Measurements from ENCODE around the gene GPD2. TPM values are rescaled to one million over a fixed set of nuclear protein-coding genes. Genes with fewer than 3 reads are reported as not detected.

Gene GPD2
- total RNA-seq, 2 donors from 2014 or later: 61.1 to 76.2 TPM

DNA sequence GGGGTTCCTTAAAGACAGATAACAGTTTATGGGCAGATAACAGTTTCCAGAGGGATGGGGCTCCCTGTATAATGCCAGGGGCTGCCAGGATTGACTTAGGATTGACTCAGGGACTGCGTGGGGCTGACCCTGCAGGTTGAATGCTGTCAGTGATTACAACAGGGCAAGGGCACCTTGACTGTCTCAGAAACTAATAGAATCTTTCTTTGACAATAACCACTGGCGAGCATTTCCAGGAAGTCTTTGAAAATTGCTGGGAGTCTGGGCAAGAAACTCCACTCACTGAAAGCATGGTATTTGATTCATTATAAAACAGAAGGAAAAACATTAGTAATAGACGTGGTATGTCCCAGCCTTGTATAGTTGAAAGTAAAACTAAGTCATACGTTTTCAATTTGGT, 101.0 kb downstream of the GPD2 start:
- DNase-seq: no peak
- Histone ChIP-seq H3K27ac (no peak overlapping the region), H3K27me3 (no peaks in the 10 kb centered on the region), H3K36me3 (no peaks in the 10 kb centered on the region), H3K9ac (ENCODE audit: low read depth in 2 of 2, low read length in 2 of 2) (no peak overlapping the region), H3K4me3 (no peak overlapping the region), H3K9me3 (no peaks in the 10 kb centered on the region), H3K4me1 (no peaks in the 10 kb centered on the region)
- TF ChIP-seq, protein P1, sequence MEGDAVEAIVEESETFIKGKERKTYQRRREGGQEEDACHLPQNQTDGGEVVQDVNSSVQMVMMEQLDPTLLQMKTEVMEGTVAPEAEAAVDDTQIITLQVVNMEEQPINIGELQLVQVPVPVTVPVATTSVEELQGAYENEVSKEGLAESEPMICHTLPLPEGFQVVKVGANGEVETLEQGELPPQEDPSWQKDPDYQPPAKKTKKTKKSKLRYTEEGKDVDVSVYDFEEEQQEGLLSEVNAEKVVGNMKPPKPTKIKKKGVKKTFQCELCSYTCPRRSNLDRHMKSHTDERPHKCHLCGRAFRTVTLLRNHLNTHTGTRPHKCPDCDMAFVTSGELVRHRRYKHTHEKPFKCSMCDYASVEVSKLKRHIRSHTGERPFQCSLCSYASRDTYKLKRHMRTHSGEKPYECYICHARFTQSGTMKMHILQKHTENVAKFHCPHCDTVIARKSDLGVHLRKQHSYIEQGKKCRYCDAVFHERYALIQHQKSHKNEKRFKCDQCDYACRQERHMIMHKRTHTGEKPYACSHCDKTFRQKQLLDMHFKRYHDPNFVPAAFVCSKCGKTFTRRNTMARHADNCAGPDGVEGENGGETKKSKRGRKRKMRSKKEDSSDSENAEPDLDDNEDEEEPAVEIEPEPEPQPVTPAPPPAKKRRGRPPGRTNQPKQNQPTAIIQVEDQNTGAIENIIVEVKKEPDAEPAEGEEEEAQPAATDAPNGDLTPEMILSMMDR (IDR thresholded peaks at IDR 0.05): no peak
- intact Hi-C loops (cut with DNase I): no loop called here

DNA sequence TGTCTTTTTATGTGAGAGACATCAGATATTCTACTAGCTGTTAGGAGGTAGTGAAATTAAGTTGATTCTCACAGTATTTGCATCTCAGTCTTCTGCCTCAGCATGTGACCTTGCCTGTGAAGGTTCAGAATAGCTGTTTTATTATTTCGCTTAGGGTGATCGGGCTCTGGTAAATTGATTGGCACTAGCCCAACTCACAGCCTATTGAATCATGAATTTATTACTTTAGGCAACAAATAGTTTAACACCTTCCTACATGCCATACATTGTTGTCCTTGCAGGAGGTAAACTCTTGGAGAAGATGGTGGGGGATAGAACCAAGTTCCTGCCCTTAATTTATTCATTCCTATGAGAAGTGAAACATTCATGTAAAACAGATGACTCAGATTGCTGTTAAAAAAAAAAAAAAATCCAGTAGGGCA, 101.9 kb downstream of the GPD2 start:
- TF ChIP-seq, protein P1 (IDR thresholded peaks at IDR 0.05): no peak
- no peak for DNase-seq
- H3K4me3 ChIP-seq: no peak overlapping the region
- intact Hi-C loops (cut with DNase I): no loop called here
- H3K9me3 ChIP-seq: no peaks in the 10 kb centered on the region
- no peaks in the 10 kb centered on the region for H3K27me3 ChIP-seq
- no peak overlapping the region for H3K9ac ChIP-seq (ENCODE audit: low read depth in 2 of 2, low read length in 2 of 2)
- H3K4me1 ChIP-seq: no peaks in the 10 kb centered on the region
- H3K36me3 ChIP-seq: no peaks in the 10 kb centered on the region
- H3K27ac ChIP-seq: no peak overlapping the region

DNA sequence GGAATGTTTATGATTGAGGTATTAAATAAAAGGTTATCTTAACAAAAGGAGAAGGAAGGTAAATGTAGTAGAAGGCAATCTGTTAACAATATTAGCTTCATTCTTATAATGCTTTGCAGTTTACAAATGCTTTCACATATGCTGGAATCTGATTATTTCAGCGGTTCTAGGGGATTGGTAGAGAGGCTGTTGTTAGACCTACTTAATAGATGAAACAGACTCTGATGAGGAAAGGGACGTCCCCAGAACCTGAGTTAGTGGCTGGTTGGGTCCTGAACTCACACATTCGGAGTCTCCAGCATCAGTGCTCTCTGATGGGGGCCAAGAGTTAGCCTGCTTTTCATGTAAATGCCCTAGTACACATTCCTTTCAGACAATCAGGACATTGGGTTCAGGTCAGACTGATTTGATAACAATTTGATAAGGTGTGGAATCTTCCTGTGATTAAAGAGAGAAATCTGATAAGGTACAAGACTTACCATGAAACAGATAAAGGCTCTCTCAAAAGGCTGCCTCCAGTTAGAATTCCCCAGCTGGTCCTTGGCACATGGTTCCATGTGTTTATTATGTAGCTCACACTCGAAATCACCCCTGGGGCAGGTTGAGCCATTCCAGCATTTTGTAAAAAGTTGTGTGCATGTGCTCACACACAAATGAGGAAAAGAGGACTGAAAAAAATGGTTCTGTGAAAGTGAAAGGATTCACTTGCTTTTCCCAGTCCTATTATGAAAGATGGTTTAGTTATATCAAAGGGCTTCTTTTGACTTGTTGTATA, 103.1 kb downstream of the GPD2 start:
- H3K9ac ChIP-seq (ENCODE audit: low read depth in 2 of 2, low read length in 2 of 2): no peak overlapping the region
- H3K4me1 ChIP-seq: no peaks in the 10 kb centered on the region
- no peaks in the 10 kb centered on the region for H3K36me3 ChIP-seq
- TF ChIP-seq, protein P1 (IDR thresholded peaks at IDR 0.05): no peak
- H3K9me3 ChIP-seq: no peaks in the 10 kb centered on the region
- intact Hi-C loops (cut with DNase I): no loop called here
- no peak for DNase-seq
- no peaks in the 10 kb centered on the region for H3K27me3 ChIP-seq
- H3K4me3 ChIP-seq: no peak overlapping the region
- no peak overlapping the region for H3K27ac ChIP-seq

DNA sequence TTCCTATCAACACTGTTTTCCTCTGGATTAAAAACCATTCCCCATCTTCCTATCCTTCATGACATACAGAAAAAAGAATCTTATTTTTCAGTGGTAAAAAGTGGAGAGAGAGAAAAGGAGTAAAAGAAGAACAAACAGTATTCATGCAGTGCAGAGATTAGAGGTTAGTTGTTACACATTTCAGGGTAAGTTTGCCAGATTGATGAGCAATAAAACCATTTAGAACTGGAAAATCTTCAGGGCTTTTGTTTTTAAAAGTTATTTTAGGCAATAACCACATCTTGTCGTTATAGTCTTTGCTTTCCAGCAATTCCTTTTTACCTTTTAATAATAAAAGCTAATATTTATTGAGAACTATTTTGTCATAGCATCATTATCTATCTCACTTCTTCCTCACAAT, 104.5 kb downstream of the GPD2 start:
- Histone ChIP-seq H3K36me3 (no peaks in the 10 kb centered on the region), H3K27ac (no peak overlapping the region), H3K9me3 (no peaks in the 10 kb centered on the region), H3K9ac (ENCODE audit: low read depth in 2 of 2, low read length in 2 of 2) (no peak overlapping the region), H3K4me1 (no peaks in the 10 kb centered on the region), H3K27me3 (no peaks in the 10 kb centered on the region), H3K4me3 (no peak overlapping the region)
- TF ChIP-seq, protein P1 (IDR thresholded peaks at IDR 0.05): no peak
- DNase-seq: no peak
- intact Hi-C loops (cut with DNase I): no loop called here

DNA sequence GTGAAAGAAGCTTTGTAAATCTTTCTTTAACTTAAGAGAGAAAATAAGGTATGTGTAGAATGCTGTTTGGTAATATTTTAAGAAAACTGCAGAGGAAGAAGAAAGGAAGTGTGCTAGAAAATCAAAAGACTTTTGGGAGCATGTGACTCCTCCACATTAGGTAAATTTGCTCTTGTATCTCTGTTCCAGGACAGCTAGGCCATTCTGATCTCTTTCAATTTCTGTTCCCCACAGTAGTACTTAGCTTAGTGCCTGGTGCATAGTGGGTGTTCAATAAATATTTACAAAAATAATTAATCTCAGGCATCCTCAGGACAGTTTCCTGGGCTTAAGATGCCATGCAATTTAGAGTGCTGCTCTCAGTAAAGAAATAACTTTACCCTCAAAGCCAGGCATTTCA, 105.0 kb downstream of the GPD2 start:
- Histone ChIP-seq H3K9ac (ENCODE audit: low read depth in 2 of 2, low read length in 2 of 2) (no peak overlapping the region), H3K27ac (no peak overlapping the region), H3K4me3 (no peak overlapping the region), H3K4me1 (no peaks in the 10 kb centered on the region), H3K9me3 (no peaks in the 10 kb centered on the region), H3K36me3 (no peaks in the 10 kb centered on the region), H3K27me3 (no peaks in the 10 kb centered on the region)
- intact Hi-C loops (cut with DNase I): no loop called here
- no peak for DNase-seq
- TF ChIP-seq, protein P1 (IDR thresholded peaks at IDR 0.05): no peak

Data from colonic mucosa (tissue), 4 donors.